Duodenal mucosa (tissue), 2 donors: ENCODE data around the gene SMPD3.

ENCODE experiments used
- H3K27ac ChIP-seq: one replicate; pipeline ENCODE4 v1.7.0; 2013; ENCODE audit warnings: low read depth, low read length
- H3K27me3 ChIP-seq, 2 donors: one replicate each; pipeline ENCODE4 v1.7.0; 2013; ENCODE audit warnings: low read length in 2 of 2, control low read depth in 1 of 2; ENCODE audit not compliant: insufficient read depth in 2 of 2, control insufficient read depth in 1 of 2
- H3K36me3 ChIP-seq, 2 donors: one replicate each; pipeline ENCODE4 v1.7.0; 2013; ENCODE audit warnings: low read length in 2 of 2, control low read depth in 1 of 2; ENCODE audit not compliant: insufficient read depth in 2 of 2, control insufficient read depth in 1 of 2
- H3K4me1 ChIP-seq, 2 donors: one replicate each; pipeline ENCODE4 v1.7.0; 2013; ENCODE audit warnings: low read length in 2 of 2, control low read depth in 1 of 2; ENCODE audit not compliant: insufficient read depth in 2 of 2, control insufficient read depth in 1 of 2
- H3K4me3 ChIP-seq, 2 donors: one replicate each; pipeline ENCODE4 v1.7.0; 2013; ENCODE audit warnings: low read length in 2 of 2, low read depth in 1 of 2
- H3K9ac ChIP-seq, 2 donors: one replicate each; pipeline ENCODE4 v1.7.0; 2013; ENCODE audit warnings: low read length in 2 of 2, low read depth in 1 of 2
- H3K9me3 ChIP-seq, 2 donors: one replicate each; pipeline ENCODE4 v1.7.0; 2013; ENCODE audit warnings: low read length in 2 of 2, control low read depth in 1 of 2; ENCODE audit not compliant: control insufficient read depth in 1 of 2

The SMPD3 gene

GRCh38 chr16:68444056-68444657 is 4.2 kb downstream of the SMPD3 start:
- H3K27ac ChIP-seq: no peak overlapping the region
- H3K4me1 ChIP-seq: peaks cover 13 to 22% of the 10 kb centered on the region in 2 donors
- no peaks in the 10 kb centered on the region for H3K36me3 ChIP-seq
- H3K9me3 ChIP-seq: no peaks in the 10 kb centered on the region
- H3K9ac ChIP-seq: no peak overlapping the region
- H3K27me3 ChIP-seq: peaks cover 4 to 11% of the 10 kb centered on the region in 2 donors
- H3K4me3 ChIP-seq: no peak overlapping the region

- peaks cover 4 to 8% of the 10 kb centered on the region in 2 donors for H3K9me3 ChIP-seq
- no peak overlapping the region for H3K27ac ChIP-seq
- peaks cover 2 to 8% of the 10 kb centered on the region in 2 donors for H3K4me1 ChIP-seq
- H3K27me3 ChIP-seq: peaks cover 0 to 3% of the 10 kb centered on the region in 2 donors
- H3K9ac ChIP-seq: no peak overlapping the region
- no peak overlapping the region for H3K4me3 ChIP-seq
- peaks cover 0 to 5% of the 10 kb centered on the region in 2 donors for H3K36me3 ChIP-seq
Observed at GRCh38 chr16:68436581-68436980, 11.7 kb downstream of the SMPD3 start.

GRCh38 chr16:68434624-68435210 is 13.6 kb downstream of the SMPD3 start:
- H3K27ac ChIP-seq: no peak overlapping the region
- H3K36me3 ChIP-seq: peaks cover 0 to 5% of the 10 kb centered on the region in 2 donors
- peaks cover 4 to 8% of the 10 kb centered on the region in 2 donors for H3K9me3 ChIP-seq
- H3K4me1 ChIP-seq: peaks cover 2 to 8% of the 10 kb centered on the region in 2 donors
- H3K4me3 ChIP-seq: no peak overlapping the region
- no peaks in the 10 kb centered on the region for H3K27me3 ChIP-seq
- no peak overlapping the region for H3K9ac ChIP-seq

- H3K27me3 ChIP-seq: no peaks in the 10 kb centered on the region
- no peak overlapping the region for H3K4me3 ChIP-seq
- H3K9ac ChIP-seq: no peak overlapping the region
- peaks cover 2 to 8% of the 10 kb centered on the region in 2 donors for H3K4me1 ChIP-seq
- peaks cover 0 to 5% of the 10 kb centered on the region in 2 donors for H3K36me3 ChIP-seq
- no peak overlapping the region for H3K27ac ChIP-seq
- H3K9me3 ChIP-seq: peaks cover 4 to 8% of the 10 kb centered on the region in 2 donors
Observed at GRCh38 chr16:68433316-68433715, 15.0 kb downstream of the SMPD3 start.

- Histone ChIP-seq H3K9ac (no peak overlapping the region), H3K27me3 (no peaks in the 10 kb centered on the region), H3K36me3 (peaks cover 0 to 5% of the 10 kb centered on the region in 2 donors), H3K27ac (no peak overlapping the region), H3K4me3 (no peak overlapping the region), H3K9me3 (peaks cover 4 to 8% of the 10 kb centered on the region in 2 donors), H3K4me1 (peaks cover 2 to 8% of the 10 kb centered on the region in 2 donors)
Observed at GRCh38 chr16:68432701-68433100, 15.6 kb downstream of the SMPD3 start.

GRCh38 chr16:68429076-68429854 is 19.0 kb downstream of the SMPD3 start:
- Histone ChIP-seq H3K27ac (no peak overlapping the region), H3K36me3 (no peaks in the 10 kb centered on the region), H3K9me3 (no peaks in the 10 kb centered on the region), H3K27me3 (no peaks in the 10 kb centered on the region), H3K9ac (no peak overlapping the region), H3K4me3 (no peak overlapping the region), H3K4me1 (peaks cover 0 to 13% of the 10 kb centered on the region in 2 donors)

- Histone ChIP-seq H3K4me3 (no peak overlapping the region), H3K9ac (no peak overlapping the region), H3K9me3 (no peaks in the 10 kb centered on the region), H3K27me3 (no peaks in the 10 kb centered on the region), H3K4me1 (peaks cover 0 to 10% of the 10 kb centered on the region in 2 donors), H3K36me3 (no peaks in the 10 kb centered on the region), H3K27ac (no peak overlapping the region)
Observed at GRCh38 chr16:68427649-68428303, 20.5 kb downstream of the SMPD3 start.

- Histone ChIP-seq H3K4me3 (no peak overlapping the region), H3K9me3 (no peaks in the 10 kb centered on the region), H3K27me3 (no peaks in the 10 kb centered on the region), H3K27ac (no peak overlapping the region), H3K9ac (no peak overlapping the region), H3K36me3 (no peaks in the 10 kb centered on the region), H3K4me1 (peaks cover 0 to 10% of the 10 kb centered on the region in 2 donors)
Observed at GRCh38 chr16:68426347-68426652, 22.0 kb downstream of the SMPD3 start.

GRCh38 chr16:68425498-68426346 is 22.6 kb downstream of the SMPD3 start:
- no peaks in the 10 kb centered on the region for H3K9me3 ChIP-seq

More at GRCh38 chr16:68425498-68426346, 22.6 kb downstream of the SMPD3 start:
- Histone ChIP-seq H3K9ac (no peak overlapping the region), H3K27ac (no peak overlapping the region), H3K4me1 (peaks cover 5 to 13% of the 10 kb centered on the region in 2 donors), H3K36me3 (no peaks in the 10 kb centered on the region), H3K4me3 (no peak overlapping the region), H3K27me3 (no peaks in the 10 kb centered on the region)
